Measurements from ENCODE around the gene PTTG1.

The PTTG1 gene

DNA sequence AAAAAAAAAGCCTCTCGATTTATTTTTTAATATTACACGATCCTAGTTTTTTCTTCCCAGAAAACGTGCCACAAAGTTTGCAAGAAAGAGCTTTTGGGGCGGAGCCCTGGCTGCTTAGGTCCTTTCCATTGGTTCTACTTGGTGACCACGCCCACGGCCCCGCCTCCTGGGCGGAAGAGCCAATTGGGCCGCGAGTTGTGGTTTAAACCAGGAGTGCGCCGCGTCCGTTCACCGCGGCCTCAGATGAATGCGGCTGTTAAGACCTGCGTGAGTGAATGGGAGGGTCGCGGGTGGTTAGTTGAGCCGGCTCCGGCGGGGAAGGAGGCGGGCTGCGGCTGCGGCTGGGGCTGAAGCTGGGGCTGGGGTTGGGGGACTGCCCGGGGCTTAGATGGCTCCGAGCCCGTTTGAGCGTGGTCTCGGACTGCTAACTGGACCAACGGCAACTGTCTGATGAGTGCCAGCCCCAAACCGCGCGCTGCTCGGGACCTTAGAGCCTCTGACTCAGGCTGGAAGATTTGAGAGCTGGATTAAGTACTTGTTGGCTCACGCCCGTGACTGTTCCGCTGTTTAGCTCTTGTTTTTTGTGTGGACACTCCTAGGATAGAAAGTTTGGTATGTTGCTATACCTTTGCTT, at the start of gene PTTG1:
TSS of gene PTTG1 (plus strand) at position 231 of the 634 bp plus-strand sequence. CDS start 458 bp downstream, outside the sequence.
- DNase-seq (ENCODE audit: low read depth in 3 of 3, low spot score in 1 of 3), result peak; percentile 61 to 86 (median 69)

DNA sequence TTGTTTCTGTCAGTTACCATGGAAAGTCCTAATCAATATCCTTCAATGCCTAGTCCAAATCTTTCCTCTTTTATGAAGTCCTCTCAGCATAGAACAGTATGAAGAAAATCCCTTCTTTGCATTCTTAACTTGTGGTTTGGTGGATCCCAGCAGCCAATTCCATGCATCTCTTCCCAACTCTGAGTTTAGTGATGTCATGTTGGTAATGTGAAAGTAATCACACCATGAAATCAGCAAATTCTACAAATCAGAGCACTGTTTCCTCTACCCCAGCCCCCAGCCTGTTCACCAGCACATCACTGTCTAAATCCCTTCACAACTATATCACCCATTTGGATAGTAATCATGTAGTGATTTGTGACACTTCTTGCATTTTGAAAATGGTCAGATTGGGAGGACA, 46.5 kb upstream of the PTTG1 start:
- DNase-seq (ENCODE audit: low read depth in 3 of 3, low spot score in 1 of 3), result no peak

DNA sequence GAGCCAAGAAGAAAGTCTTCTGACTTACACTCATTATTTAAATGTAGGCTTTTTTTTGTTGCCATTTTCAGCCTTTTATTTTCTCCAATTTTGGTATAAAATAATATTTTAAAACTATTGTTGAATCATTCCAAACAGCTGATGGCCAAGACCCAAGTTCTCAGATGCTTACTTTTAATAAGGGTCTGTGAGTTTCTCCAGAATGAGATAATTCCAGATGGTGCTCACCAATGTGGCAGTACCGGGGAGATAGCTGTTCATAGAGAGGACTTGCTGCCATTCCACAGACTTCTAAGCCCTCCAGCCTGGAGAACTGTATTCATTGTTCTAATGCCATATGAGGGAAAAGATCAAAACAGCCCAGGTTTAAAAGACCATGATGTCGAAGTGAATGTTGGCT, 46.0 kb upstream of the PTTG1 start:
- no peak for DNase-seq (ENCODE audit: low read depth in 3 of 3, low spot score in 1 of 3)

DNA sequence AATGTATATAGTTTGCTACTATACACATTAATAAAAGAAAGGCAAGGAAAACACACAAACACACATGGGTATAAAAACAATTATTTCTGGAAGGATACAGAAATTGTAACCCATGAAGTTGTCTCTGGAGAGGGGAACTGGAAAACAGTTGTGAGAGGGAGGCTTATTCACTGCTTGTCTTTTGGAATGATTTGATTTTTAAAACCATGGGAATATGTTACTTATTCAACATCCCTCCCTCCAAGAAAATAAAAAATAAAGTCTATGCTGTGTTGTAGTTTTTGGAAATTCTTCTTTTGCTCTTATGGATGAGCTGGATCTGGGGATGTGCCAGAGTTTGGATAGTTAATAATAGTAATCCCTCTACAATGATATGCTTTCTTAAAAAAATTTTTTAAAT, 45.2 kb upstream of the PTTG1 start:
- DNase-seq (ENCODE audit: low read depth in 3 of 3, low spot score in 1 of 3), result no peak

DNA sequence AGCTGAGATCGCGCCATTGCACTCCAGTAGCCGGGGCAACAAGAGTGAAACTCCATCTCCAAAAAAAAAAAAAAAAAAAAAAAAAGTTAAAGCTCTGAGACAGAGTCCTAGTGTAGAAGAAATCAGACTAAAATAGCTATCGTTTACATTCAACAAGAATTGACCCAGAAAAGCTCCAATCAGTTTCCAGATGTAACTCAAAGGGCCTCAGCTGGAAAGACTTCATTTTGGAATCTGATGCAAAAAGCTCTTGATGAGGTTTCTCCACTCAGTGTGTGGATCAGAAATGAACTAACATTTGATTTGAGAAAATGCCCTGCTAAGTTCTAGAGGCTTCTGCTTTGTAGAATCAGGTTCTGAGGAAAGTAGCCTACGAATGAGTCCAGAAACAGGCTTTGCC, 44.0 kb upstream of the PTTG1 start:
- no peak for DNase-seq (ENCODE audit: low read depth in 3 of 3, low spot score in 1 of 3)

DNA sequence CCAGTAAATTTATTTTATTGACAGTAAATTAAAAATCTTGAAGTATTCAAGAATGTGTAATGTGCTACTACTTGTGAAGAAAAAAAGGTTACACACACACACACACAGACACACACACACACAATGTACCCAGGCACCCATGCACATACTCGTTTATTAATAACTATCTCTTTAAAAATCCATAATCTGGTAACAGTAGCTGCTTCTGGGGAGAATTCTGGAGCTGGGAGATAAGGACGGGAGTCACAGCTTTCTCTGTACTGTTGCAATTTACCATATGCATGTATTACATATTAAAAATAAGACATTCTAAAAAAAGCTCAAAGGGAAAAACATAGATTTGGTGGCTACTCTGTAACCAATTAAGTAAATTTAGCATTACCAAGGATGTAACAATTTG, 43.3 kb upstream of the PTTG1 start:
- DNase-seq (ENCODE audit: low read depth in 3 of 3, low spot score in 1 of 3), result no peak

DNA sequence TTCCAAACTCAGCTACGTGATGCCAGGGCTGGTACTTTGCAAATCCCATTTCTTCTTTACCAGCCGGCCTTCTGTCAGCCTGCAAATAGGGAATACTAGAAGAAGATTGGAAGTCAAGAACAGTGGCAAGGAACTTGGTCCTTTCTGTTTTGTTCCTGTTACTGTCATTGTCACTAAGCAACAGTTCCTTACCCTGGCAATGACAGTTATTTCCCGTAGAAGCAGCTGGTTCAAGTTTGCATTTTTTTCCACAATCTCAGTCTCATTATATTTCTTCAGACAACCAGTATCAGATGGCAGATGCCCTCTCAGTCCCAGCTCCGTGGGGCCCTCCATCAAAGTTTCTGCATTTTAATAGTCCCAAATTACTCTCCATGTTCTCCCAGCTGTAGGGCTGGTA, 42.1 kb upstream of the PTTG1 start:
- DNase-seq (ENCODE audit: low read depth in 3 of 3, low spot score in 1 of 3), result no peak

DNA sequence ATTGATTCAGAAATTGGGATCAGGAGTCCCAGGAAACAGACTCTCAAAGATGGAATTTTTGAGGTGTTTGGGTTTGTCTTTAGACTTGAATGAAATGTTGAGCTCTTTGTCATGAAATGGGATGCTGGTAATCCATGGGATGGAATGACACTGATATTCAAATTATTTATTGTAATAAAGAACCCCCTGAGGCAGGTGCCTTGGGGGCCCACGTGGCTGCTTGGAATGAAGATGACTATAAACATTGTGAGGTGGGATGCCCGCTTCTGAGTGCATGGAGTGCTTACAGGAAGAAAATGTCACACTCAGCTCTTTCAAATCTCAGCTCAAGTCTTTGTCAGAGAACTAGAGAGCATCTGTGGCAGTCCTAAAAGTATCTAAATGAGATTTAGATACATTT, 41.6 kb upstream of the PTTG1 start:
- DNase-seq (ENCODE audit: low read depth in 3 of 3, low spot score in 1 of 3), result no peak

DNA sequence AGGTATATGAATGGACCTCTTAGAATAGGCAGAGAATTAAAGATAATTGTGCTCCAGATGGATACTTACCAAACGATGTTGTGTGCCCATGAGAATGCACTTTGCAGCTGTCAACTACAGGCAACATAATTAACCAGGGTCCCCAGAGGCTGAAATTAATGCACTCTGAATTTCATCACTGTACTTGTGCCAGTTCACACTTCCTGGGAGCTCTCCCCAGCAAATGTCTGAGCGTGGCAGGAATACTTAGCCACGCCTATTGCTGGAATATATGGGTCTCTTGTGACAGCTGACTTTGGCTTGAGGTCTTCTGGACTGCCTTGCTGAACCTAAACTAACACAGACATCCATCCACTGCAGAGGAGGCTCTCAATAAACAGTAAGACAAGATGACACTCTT, 39.3 kb upstream of the PTTG1 start:
- DNase-seq (ENCODE audit: low read depth in 3 of 3, low spot score in 1 of 3), result no peak

DNA sequence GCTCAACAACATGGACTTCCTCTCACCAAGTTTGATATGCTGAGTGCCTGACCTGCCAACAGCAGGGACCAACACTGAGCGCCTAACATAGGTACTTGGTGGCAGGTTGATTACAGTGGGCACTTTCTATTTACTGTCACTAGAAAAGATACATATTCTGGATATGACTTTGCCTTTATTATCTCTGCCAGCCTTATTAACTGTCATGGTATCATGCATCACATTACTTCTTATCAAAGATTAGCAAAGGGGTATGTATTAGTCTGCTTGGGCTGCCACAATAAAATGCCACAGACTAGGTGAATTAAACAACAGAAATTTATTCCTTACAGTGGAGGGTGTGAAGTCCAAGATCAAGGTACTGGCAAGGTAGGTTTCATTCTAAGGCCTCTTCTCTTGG, 37.0 kb upstream of the PTTG1 start:
- no peak for DNase-seq (ENCODE audit: low read depth in 3 of 3, low spot score in 1 of 3)

DNA sequence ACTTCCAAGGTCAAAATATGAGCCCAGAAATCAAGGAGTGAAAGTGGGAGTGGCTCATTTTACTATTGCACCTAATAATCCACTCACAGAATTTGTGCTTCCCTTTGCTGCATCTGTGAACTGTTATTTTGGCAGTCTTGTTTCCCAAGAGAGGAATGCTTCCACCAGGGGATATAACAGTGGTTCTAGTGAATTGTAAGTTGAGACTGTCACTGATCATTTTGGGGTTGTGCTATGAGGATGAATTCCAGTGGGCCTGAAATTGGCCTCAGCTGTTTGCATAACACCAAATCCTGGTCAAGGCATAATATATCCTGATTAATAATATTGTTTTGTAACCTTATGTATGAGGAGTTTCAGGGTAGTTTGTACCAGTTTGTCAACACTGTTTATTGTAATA, 36.2 kb upstream of the PTTG1 start:
- no peak for DNase-seq (ENCODE audit: low read depth in 3 of 3, low spot score in 1 of 3)

DNA sequence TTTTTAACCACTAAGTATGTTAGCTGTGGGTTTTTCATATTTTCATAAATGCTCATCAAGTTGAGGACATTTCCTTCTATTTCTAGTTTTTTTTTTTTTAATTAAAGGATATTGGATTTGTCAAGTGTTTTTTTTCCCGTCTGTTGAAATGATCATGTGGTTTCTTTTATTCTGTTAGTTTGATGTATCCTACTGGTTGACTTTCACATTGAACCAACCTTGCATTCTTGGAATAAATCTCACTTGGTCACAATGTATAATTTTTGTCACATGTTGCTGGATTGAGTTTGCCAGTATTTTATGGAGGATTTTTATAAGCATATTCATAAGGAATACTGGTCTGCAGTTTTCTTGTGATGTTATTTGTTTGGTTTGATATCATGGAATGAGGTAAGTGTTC, 34.2 kb upstream of the PTTG1 start:
- DNase-seq (ENCODE audit: low read depth in 3 of 3, low spot score in 1 of 3), result no peak

DNA sequence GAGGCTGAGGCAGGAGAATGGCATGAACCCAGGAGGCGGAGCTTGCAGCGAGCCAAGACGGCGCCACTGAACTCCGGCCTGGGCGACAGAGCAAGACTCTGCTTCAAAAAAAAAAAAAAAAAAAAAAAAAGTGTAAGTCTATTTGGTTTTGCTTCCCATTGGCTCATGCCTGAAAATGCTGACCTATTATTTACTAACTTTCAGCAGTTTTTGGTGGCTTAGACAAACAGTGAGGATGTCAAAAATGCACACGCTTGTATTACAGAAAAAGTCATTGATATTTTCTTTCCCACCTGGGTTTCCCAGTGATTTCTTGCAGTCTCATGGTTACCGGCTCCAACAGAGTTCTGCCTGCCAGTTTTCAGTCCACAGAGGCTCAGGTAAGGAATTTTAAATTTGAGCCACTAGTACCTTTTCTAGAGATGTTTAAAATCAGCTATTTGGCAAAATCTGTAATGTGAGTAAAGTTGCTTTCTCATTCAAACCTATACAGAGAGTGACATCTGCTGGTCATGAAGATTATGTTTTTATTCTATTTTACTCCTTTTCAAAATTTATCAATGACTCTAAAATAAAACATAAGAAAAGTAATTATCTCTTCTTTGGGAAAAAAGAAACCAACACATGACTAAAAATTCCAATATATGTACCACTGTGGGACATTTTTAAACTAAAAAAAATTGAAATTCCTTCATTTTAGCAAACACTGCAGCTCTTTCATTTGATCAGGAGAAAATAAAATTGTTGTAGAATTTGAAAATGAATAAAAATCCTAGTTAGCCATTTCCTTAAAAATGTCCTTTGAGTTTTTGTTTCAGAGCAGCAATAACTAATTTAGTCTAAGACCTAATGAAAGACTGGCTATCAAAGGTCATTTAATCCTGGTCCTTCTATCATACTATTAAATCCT, 30.6 kb upstream of the PTTG1 start:
- no peak for DNase-seq (ENCODE audit: low read depth in 3 of 3, low spot score in 1 of 3)

DNA sequence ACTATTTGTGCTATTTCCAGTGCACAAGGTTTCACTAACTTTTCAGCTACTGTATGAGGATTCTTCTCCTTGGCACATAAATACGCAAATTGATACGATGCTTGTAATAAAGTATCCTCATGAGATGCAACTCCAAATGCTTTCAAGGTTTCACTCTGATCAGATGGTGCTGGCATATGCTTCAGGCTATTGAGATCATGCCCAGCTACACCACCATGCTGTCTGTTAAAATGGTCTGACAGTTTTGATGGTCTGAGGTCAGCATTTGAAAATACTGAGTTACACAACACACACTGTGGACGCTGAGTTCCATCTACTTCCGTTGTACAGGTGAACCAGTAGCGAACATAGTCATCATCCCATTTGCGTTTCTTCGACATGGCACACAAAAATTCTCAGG, 26.5 kb upstream of the PTTG1 start:
- DNase-seq (ENCODE audit: low read depth in 3 of 3, low spot score in 1 of 3), result no peak

DNA sequence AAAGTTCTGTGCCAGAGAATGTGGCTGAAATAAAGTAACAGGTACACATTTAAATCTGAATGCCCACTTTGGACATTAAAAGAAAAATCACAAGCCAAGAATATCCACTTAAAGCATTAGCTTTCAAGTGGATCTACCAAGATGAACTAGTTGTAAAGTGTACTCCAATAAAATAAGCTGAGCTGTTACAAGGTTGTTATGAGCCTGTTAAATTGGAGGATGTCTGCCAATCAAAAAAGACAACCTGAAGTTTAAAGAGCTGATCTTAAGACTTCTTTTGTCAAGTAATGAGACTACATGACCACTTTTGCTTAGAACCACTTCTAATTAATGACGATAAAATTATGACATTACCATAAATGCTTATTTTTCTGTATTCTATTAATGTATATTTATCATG, 24.2 kb upstream of the PTTG1 start:
- no peak for DNase-seq (ENCODE audit: low read depth in 3 of 3, low spot score in 1 of 3)

DNA sequence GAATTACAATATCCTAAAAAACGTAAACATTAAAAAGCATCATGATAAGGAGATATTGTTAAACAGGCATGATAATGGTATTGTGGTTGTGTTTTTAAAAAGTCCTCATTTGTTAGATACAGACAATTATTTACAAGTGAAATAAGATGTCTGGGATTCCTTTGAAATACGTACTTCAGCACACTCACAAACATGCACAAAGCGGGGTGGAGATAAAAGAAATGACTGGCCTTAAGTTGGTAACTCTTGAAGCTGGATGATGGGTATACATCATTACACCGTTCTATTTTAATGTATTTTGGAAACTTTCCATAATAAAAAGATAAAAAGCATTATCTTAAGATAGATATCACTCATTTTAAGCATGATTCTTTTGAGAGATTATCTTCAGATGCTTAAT, 22.8 kb upstream of the PTTG1 start:
- DNase-seq (ENCODE audit: low read depth in 3 of 3, low spot score in 1 of 3), result no peak

DNA sequence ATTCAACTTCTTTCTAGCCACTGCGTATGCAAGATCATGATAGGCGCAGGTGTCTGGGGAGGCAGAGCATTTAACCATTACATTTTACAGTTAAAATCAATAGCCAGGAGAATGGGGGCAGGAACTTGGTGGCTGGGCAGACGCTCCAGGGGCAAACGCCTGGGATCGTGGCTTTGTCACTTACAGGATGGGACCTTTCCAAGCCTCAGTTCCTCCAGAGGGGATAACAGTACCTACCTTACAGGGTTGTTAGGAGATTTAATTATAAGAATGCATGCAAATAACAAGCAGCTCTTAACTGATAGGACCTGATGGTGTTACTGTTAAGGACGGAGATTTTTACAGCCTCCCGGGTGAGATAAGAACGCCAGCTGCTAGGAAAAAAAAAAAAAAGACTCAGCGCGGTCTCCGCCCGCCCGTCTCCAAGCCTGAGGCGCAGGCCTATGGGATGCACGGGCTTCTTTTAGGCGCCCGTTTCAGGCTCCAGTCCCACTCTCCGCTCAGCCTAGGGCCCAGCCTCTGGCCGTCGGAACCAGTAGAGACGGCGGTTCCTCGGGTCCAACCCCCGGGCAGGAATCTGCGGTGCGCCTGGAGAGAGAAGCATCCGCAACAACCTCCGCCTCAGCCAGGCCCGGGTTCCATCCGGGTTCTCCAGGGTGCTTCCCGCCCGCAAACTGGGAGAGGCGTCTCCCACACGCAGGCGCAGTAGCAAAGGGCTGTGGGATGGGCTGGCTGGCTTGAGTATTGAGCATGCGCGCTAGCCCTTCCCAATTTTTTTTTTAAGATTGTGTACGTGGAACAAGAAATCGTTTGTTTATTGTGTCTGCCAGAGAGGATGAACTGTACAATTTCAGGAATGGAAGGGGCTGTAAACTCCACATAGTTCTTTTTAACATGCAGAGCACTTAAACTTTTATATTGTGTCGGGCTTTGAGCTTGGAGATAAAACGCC, 22.0 kb upstream of the PTTG1 start, which contains the start of gene FAM200C:
TSS of gene FAM200C (minus strand) at position 653 of the 952 bp plus-strand sequence. CDS start 4,564 bp downstream, outside the sequence.
- DNase-seq (ENCODE audit: low read depth in 3 of 3, low spot score in 1 of 3), result peak; percentile 29 to 31 (median 31)

DNA sequence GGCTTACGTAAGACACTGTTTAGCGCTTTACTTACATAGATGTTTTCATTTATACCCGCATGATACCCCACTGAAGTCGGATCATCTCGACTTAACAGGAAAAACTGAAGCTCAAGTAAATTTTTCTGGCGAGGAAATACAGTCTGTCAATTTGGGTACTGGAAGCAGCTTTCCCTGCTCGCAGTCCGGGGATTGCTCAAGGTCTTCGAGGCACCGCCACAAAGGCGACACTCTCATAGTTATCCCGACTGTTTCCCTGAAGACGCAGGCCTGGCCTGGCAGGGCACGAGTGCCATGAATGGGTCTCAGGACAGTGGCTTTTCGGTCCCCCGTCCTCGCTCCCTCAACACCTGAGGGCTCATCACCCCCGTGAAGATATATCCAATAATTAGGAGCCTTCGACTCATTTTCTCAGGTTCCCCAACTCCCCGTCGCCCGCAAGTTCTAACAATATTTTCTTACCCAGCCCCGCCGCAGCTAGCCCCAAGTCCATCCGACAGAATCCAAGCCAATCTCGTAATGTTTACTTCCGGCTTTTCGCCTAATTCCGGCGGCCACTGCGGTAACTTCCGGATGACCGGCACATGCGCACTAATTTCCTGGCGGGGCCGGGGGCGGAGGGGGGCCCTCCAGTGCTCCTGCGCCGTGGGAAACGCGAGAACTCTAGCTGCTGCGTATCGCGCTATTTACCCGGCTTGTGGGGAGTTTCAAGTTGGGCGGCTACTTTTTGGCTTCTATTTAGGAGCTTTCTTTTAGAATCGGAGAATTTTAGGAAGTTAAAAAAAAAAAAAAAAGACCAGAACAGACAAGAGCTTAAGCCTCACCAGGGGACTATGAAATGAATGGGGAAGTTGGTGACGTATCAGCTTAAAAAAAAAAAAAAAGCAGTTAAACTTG, 2.8 kb upstream of the PTTG1 start, which contains the start of gene SLU7:
TSS of gene SLU7 (minus strand) at position 521 of the 897 bp plus-strand sequence. CDS start 3,787 bp downstream, outside the sequence.
- peak; percentile 75 to 89 (median 83) for DNase-seq (ENCODE audit: low read depth in 3 of 3, low spot score in 1 of 3)

DNA sequence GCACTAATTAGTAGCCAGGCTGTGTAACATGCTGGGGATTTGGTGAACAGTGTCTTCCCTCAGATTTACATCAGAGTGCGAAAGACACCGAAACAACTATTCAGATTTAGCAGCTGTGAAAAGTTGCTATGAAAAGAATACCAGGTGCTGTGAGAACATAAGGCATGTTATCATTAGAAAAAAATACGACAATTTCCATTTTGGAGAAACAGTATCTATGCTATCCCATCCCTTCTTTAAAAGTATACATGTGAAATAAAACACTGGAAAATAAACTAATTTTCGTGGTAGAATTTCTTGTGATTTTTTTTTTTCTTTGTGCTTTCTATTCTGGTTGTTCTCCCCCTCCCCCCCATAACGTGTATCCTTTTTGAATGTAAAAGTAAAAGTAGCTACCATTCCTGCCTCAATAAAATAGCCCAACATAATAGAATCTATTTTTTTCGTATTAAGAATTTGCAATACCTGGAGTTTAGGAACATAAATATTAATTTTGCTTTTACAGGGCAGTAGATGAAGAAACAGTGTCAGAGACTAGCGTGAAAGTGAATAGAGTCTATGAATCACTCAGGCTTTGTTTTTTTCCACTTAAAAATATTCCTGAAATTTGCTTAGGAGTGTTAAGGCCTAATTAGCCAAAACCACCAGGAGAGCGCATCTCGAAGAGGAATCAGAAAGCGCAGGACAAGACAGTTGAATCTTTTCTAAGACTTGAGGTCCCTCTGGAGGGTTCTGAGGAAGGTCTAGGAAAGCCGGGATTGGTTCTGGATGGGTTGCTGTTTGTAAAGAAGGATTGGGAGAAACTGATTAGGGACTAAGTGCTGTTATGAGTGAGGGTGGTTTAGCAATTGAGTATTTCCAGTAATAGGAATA, 2.0 kb upstream of the PTTG1 start:
- no peak for DNase-seq (ENCODE audit: low read depth in 3 of 3, low spot score in 1 of 3)
